Breast epithelium (tissue), 3 donors: ENCODE results near the gene CYP3A7.

ENCODE experiments used
- CTCF ChIP-seq, 3 donors: fragments of 450-650 bp; IDR thresholded peaks; one replicate each; pipeline ENCODE4 v1.5.1; 2016 to 2017; ENCODE audit warnings: antibody characterized with exemption in 3 of 3, mild to moderate bottlenecking in 3 of 3, moderate library complexity in 3 of 3
- POLR2A ChIP-seq: fragments of 450-650 bp; IDR thresholded peaks from one replicate; pipeline ENCODE4 v1.6.1; 2016; ENCODE audit warnings: antibody characterized with exemption, mild to moderate bottlenecking, moderate library complexity
- POLR2AphosphoS5 ChIP-seq, 3 donors: sonication (generic); formaldehyde crosslinking; IDR thresholded peaks; one replicate each; pipeline ENCODE4 v1.6.1; 2017; ENCODE audit warnings: antibody characterized with exemption in 3 of 3

DNA sequence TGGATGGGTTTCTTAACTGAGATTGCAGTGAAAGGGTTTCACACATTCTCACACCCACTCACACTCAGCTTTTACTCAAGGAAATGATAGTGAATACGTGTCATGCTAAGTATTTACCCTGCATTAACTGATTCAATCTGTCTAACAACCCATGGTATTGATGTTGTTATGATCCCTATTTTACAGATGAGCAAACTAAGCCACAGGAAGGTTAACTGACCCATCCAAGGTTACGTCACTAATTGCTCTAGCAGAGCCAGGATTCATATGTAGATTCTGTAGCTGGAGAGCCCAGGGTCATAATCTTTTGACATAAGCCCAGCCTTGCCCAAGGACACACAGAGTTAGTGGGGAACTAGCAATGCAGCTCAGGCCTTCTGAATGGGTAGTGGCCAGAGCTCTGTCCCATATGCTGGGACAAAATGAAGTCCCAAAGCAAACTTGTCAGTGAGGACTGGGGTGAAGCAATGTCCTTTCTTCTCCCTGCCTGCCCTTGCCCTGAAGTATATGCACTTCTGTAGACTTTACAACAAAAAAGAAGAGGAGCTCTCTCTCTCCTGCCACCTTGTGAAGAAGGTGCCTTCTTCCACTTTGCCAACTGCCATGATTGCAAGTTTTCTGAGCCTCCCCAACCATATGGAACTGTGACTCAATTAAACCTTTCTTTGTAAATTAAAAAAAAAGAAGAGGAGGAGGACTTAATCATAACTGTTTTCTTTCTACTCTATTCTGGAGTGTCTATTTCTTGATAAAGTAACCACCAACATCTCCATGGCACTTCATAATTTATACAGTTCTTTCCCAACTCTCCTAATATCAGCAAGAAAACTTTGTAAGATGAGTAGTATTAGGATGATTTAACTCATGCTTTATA lies 4.9 kb upstream of the CYP3A7 start:
- no peak for TF ChIP-seq CTCF (IDR thresholded peaks at IDR 0.05)
- TF ChIP-seq POLR2A, result no peak
- TF ChIP-seq POLR2AphosphoS5 (IDR thresholded peaks at IDR 0.05), result no peak
